Measurements from ENCODE around the gene WDR73. TPM values are rescaled to one million over a fixed set of nuclear protein-coding genes. Genes with fewer than 3 reads are reported as not detected.
A peak's percentile ranks its signal among the peaks of the same experiment; 100 is the strongest.

The WDR73 gene
- total RNA-seq, 1 experiment from 2014 or later, result 20.8 TPM

- Histone ChIP-seq H3K9me3 (ENCODE audit: low read length) (no peaks in the 10 kb centered on the region), H4K20me1 (ENCODE audit: low read length) (no peaks in the 10 kb centered on the region), H2AFZ (ENCODE audit: low read length) (peak overlapping the region; percentile 88), H3K36me3 (ENCODE audit: low read depth, low read length) (no peaks in the 10 kb centered on the region), H3K9ac (ENCODE audit: low read length) (peak overlapping the region; percentile 75), H3K4me3 (ENCODE audit: low read length) (peak overlapping the region; percentile 69), H3K79me2 (ENCODE audit: low read length) (peaks cover 2% of the 10 kb centered on the region), H3K27me3 (ENCODE audit: low read length) (no peaks in the 10 kb centered on the region), H3K9me2 (replicated peaks; ENCODE audit: low read length) (no peaks in the 10 kb centered on the region), H3K27ac (ENCODE audit: low read length) (peak overlapping the region; percentile 44; the same call in 1 of the 2 replicates), H3F3A (ENCODE audit: low read length, unreplicated experiment) (no peaks in the 10 kb centered on the region), H3K4me1 (ENCODE audit: insufficient read depth, low read length) (peaks cover 17% of the 10 kb centered on the region; the same call in 1 of the 2 replicates), H3K4me2 (ENCODE audit: low read length) (peak overlapping the region; percentile 82)
- ATAC-seq (no peak), DNase-seq (no peak)
- CTCF ChIA-PET, result interaction anchor here (0.7 to 1.2 kb wide), 2 partner anchors 10 to 24 kb away, joined by 6 to 10 read pairs; no protein-coding TSS in a partner anchor
- POLR2A ChIA-PET (ENCODE audit: unreplicated experiment), result no interaction called here
- BruUV-seq (replicated peaks), result no TSS peak
- TF ChIP-seq EZH2 (IDR thresholded peaks at IDR 0.05; ENCODE audit: low read length, unreplicated experiment), result no peak
- TF ChIP-seq CTCF (conservative IDR thresholded peaks at IDR 0.05; ENCODE audit: low read depth, low read length), result no peak
- TF ChIP-seq EZH2phosphoT487 (IDR thresholded peaks at IDR 0.05; ENCODE audit: borderline replicate concordance, low read length), result no peak
- intact Hi-C loops (cut with micrococcal nuclease), result loop anchor here (1.0 kb wide), 1 partner anchor 269 kb away; no protein-coding TSS in a partner anchor
Observed at GRCh38 chr15:84658788-84659411, 4.8 kb upstream of the WDR73 start.

- no peaks in the 10 kb centered on the region for H3K27me3 ChIP-seq (ENCODE audit: low read length)
- H3K9me3 ChIP-seq (ENCODE audit: low read length), result no peaks in the 10 kb centered on the region
- no peaks in the 10 kb centered on the region for H4K20me1 ChIP-seq (ENCODE audit: low read length)
- H3K4me3 ChIP-seq (ENCODE audit: low read length), result peak within 1 kb of the TSS; percentile 69
- peak within 1 kb of the TSS; percentile 88 for H2AFZ ChIP-seq (ENCODE audit: low read length)
- peaks cover 21% of the 10 kb centered on the region for H3K4me1 ChIP-seq (ENCODE audit: insufficient read depth, low read length)
- peaks cover 8% of the 10 kb centered on the region for H3K79me2 ChIP-seq (ENCODE audit: low read length)
- CTCF ChIA-PET, result interaction anchor here (0.6 to 1.2 kb wide), 4 partner anchors 11 to 270 kb away, joined by 6 to 10 read pairs (median 9); no protein-coding TSS in a partner anchor
- H3K4me2 ChIP-seq (ENCODE audit: low read length), result peak within 1 kb of the TSS; percentile 82
- TF ChIP-seq EZH2 (IDR thresholded peaks at IDR 0.05; ENCODE audit: low read length, unreplicated experiment), result no peak
- TF ChIP-seq CTCF (conservative IDR thresholded peaks at IDR 0.05; ENCODE audit: low read depth, low read length), result peak; percentile 51; the same call in 1 of the 2 replicates
- no peak for TF ChIP-seq EZH2phosphoT487 (IDR thresholded peaks at IDR 0.05; ENCODE audit: borderline replicate concordance, low read length)
- H3F3A ChIP-seq (ENCODE audit: low read length, unreplicated experiment), result no peaks in the 10 kb centered on the region
- POLR2A ChIA-PET (ENCODE audit: unreplicated experiment), result no interaction called here
- no peaks in the 10 kb centered on the region for H3K36me3 ChIP-seq (ENCODE audit: low read depth, low read length)
- peak within 1 kb of the TSS; percentile 75 for H3K9ac ChIP-seq (ENCODE audit: low read length)
- DNase-seq (peak; percentile 73), ATAC-seq (peak; percentile 53)
- no TSS peak for BruUV-seq (replicated peaks)
- intact Hi-C loops (cut with micrococcal nuclease), result loop anchor here (1.0 kb wide), 1 partner anchor 270 kb away; no protein-coding TSS in a partner anchor
- no peaks in the 10 kb centered on the region for H3K9me2 ChIP-seq (replicated peaks; ENCODE audit: low read length)
- peak within 1 kb of the TSS; percentile 44 for H3K27ac ChIP-seq (ENCODE audit: low read length)
Observed at GRCh38 chr15:84658080-84658787, 4.2 kb upstream of the WDR73 start, which contains the start of gene NMB. Gene NMB (minus strand): TSS chr15:84658199. CDS start chr15:84658152, 47 bp downstream.

Measured in PC-3 (cell line).